GM23248 (cell line): ENCODE results near the gene TSPAN14. TPM values are rescaled to one million over a fixed set of nuclear protein-coding genes. Genes with fewer than 3 reads are reported as not detected.

Source experiments
- DNase-seq: peaks from one replicate; pipeline ENCODE4 v3.0.0-alpha.2; 2015
- H2AFZ ChIP-seq: fragments of 200-600 bp; sonication (generic); 2 replicates; pipeline ENCODE4 v1.6.1; 2016; ENCODE audit warnings: antibody characterized with exemption
- H3F3A ChIP-seq: fragments of 200-600 bp; sonication (generic); 2 replicates; pipeline ENCODE4 v1.6.1; 2016; ENCODE audit warnings: mild to moderate bottlenecking, antibody characterized with exemption, mixed run types; ENCODE audit not compliant: insufficient read depth
- H3K27ac ChIP-seq: fragments of 200-600 bp; sonication (generic); 2 replicates; pipeline ENCODE4 v1.5.1; 2016; ENCODE audit warnings: mild to moderate bottlenecking
- H3K27me3 ChIP-seq: fragments of 200-600 bp; sonication (generic); replicated peaks from 2 replicates; pipeline ENCODE4 v1.6.1; 2016; ENCODE audit warnings: mild to moderate bottlenecking; ENCODE audit not compliant: insufficient read depth
- H3K36me3 ChIP-seq: fragments of 200-600 bp; sonication (generic); 2 replicates; pipeline ENCODE4 v1.6.1; 2016; ENCODE audit warnings: low read depth, mild to moderate bottlenecking
- H3K4me1 ChIP-seq: fragments of 200-600 bp; sonication (generic); 2 replicates; pipeline ENCODE4 v1.6.1; 2016; ENCODE audit warnings: mild to moderate bottlenecking; ENCODE audit not compliant: insufficient read depth
- H3K4me2 ChIP-seq: fragments of 200-600 bp; sonication (generic); one replicate; pipeline ENCODE4 v1.6.1; 2016; ENCODE audit warnings: mild to moderate bottlenecking; ENCODE audit not compliant: unreplicated experiment
- H3K4me3 ChIP-seq: fragments of 200-600 bp; sonication (generic); 2 replicates; pipeline ENCODE4 v1.5.1; 2016; ENCODE audit warnings: mild to moderate bottlenecking
- H3K79me2 ChIP-seq: fragments of 200-600 bp; sonication (generic); 2 replicates; pipeline ENCODE4 v1.6.1; 2016; ENCODE audit warnings: mild to moderate bottlenecking; ENCODE audit not compliant: insufficient read depth
- H3K9ac ChIP-seq: fragments of 200-600 bp; sonication (generic); 2 replicates; pipeline ENCODE4 v1.6.1; 2016; ENCODE audit warnings: mild to moderate bottlenecking
- H3K9me2 ChIP-seq: fragments of 200-600 bp; sonication (generic); 2 replicates; pipeline ENCODE4 v1.6.1; 2016; ENCODE audit warnings: mixed run types, mild to moderate bottlenecking, moderate library complexity; ENCODE audit not compliant: insufficient read depth
- H3K9me3 ChIP-seq: fragments of 200-600 bp; sonication (generic); one replicate; pipeline ENCODE4 v1.6.1; 2017; ENCODE audit warnings: low read depth
- H4K20me1 ChIP-seq: fragments of 200-600 bp; sonication (generic); 2 replicates; pipeline ENCODE4 v1.6.0; 2016; ENCODE audit not compliant: insufficient read depth
- EZH2 ChIP-seq: fragments of 200-600 bp; sonication (generic); IDR thresholded peaks from 2 replicates; pipeline ENCODE4 v1.6.1; 2018; ENCODE audit warnings: antibody characterized with exemption, mild to moderate bottlenecking; ENCODE audit not compliant: insufficient read depth, poor library complexity, severe bottlenecking
- EZH2phosphoT487 ChIP-seq: fragments of 200-600 bp; sonication (generic); IDR thresholded peaks from 2 replicates; pipeline ENCODE4 v1.6.1; 2018; ENCODE audit warnings: antibody characterized with exemption, moderate library complexity, mild to moderate bottlenecking, low read depth; ENCODE audit not compliant: insufficient read depth
- WGBS, 2 experiments: methylation state at CpG; one replicate each; pipeline ENCODE4 v1.1.6; 2015 to 2017; ENCODE audit warnings: low lambda C conversion rate in 2 of 2, low coverage in 1 of 2; ENCODE audit errors: missing lambda C conversion rate in 2 of 2; 5-methylcytosine and 5-hydroxymethylcytosine counted together
- in situ Hi-C: fragments of 300-500 bp; cut with MboI; formaldehyde crosslinking; loops from 2 replicates; pipeline ENCODE4 v1.15.0; 2020
- polyA plus RNA-seq: library from polyadenylated mRNA; unstranded; fragments of >200 nt; fragmentation: Nextera tagmentation; extraction: Ambion mirVana; gene quantifications from 2 replicates; pipeline ENCODE4 v1.2.1, GENCODE V29; 2016
- total RNA-seq: library from RNA; depleted of rRNA; stranded (reverse); fragments of >200 nt; shearing (Covaris generic); gene quantifications from 2 replicates; pipeline ENCODE4 v1.2.3, GENCODE V29; 2014

TSPAN14 gene
- total and polyA plus RNA-seq, 2 experiments from 2014 or later, result 14.1 to 23.7 TPM

DNA sequence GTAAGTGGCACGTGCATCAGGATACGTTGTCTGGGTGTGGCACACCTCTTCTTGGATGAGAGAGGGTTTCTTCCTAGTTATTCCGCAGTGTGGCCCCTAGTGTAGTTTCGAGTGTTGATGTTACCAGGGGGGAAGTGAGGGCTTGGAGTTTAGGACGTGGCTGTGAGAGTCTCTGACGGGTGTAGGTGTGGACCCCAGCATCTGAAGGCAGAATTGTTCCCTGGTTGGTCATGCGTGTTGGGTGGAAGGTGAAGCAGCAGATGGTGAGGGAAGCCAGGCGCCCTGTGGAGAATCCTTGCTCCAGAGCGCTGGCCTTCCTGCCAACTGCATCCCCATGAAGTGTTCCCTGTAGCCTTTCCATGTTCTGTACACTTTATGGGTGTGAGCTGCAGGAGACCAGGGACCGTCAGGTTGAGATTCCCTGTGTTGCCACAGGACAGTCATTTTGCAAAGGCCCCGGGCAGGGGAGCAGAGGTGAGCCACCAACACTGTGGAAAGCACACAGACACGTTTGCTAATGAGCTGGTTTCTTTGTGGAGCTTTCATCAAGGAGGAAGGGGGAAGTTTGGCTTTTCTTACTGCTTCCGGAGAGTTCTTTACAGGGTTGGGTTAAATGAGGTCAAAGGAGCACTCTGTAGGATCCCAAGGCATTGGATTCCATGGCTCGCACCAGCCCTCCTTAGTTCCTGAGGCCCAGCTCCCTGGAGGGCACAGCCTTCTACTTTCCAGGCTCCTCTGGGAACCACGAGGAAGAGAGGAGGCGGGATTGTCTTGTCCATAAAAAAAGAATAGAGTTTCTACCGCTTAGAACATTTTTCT lies 32.0 kb downstream of the TSPAN14 start:
- no peak for TF ChIP-seq EZH2phosphoT487
- TF ChIP-seq EZH2, result no peak
- Histone ChIP-seq H3K9me2 (no peaks in the 10 kb centered on the region), H3F3A (no peaks in the 10 kb centered on the region), H3K4me3 (no peak overlapping the region), H3K27me3 (no peaks in the 10 kb centered on the region), H4K20me1 (no peaks in the 10 kb centered on the region), H2AFZ (no peak overlapping the region), H3K4me2 (no peak overlapping the region), H3K9ac (no peak overlapping the region), H3K4me1 (peaks cover 11% of the 10 kb centered on the region), H3K9me3 (no peaks in the 10 kb centered on the region), H3K27ac (no peak overlapping the region), H3K36me3 (no peaks in the 10 kb centered on the region), H3K79me2 (peaks cover 92% of the 10 kb centered on the region)
- 85 to 87% methylated on average over 17 of the region's 17 CpGs for WGBS, 2 experiments
- in situ Hi-C loops, result no loop called here
- no peak for DNase-seq

DNA sequence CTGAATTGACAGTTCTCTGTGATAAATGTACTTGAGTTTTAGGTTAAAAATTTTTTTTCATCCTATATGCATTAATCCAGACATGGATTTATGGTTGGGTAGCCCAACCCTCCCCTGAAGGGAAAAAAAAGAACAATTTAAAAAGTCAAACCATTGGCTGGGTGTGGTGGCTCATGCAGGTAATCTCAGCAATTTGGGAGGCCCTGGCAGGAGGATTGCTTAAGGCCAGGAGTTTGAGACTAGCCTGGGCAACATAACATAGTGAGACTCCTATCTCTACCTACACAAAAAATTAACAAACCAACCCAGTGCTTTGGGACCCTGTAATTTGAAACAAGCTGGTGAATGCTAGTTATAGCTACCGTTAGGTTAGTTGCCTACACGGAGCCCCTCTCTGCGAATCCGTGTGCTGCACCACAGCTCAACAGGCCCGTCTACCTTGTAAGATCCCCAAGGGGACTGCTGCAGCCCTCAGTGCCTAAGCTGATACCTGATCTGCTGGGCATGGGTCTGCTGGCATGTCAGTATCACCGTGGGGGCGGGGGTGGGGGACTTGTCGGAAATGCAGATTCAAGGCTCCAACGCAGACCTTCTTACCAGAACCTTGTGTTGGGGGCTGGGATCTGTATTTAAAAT lies 32.8 kb downstream of the TSPAN14 start:
- Histone ChIP-seq H3K27me3 (no peaks in the 10 kb centered on the region), H3K4me1 (peaks cover 11% of the 10 kb centered on the region), H3F3A (no peaks in the 10 kb centered on the region), H3K9me2 (no peaks in the 10 kb centered on the region), H3K36me3 (no peaks in the 10 kb centered on the region), H3K4me3 (no peak overlapping the region), H3K27ac (no peak overlapping the region), H3K9me3 (no peaks in the 10 kb centered on the region), H3K79me2 (peaks cover 88% of the 10 kb centered on the region), H4K20me1 (no peaks in the 10 kb centered on the region), H3K4me2 (no peak overlapping the region), H2AFZ (no peak overlapping the region), H3K9ac (no peak overlapping the region)
- in situ Hi-C loops, result no loop called here
- 87 to 91% methylated on average over 8 to 9 of the region's 9 CpGs for WGBS, 2 experiments
- TF ChIP-seq EZH2, result no peak
- no peak for TF ChIP-seq EZH2phosphoT487
- DNase-seq, result no peak

DNA sequence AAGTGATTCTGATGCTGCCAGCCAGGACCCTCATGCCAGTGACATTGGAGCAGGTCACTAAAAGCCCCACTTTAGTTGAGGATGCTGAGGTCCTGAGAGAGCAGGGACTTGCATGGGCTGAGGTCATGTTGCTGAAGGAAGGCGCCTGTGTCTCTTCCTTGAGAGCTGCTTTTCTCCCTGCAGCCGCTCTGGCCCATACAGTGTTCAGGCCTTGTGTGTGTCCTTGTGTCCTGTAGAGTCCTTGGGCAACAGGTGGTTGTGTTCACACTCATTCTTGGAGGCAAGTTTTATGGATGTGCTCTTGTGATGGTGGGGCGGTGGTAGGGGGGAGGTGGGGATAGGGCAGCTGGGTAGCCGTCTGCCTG lies 33.3 kb downstream of the TSPAN14 start:
- Histone ChIP-seq H3K79me2 (peaks cover 88% of the 10 kb centered on the region), H3K4me1 (peaks cover 11% of the 10 kb centered on the region), H4K20me1 (no peaks in the 10 kb centered on the region), H2AFZ (no peak overlapping the region), H3K9me2 (no peaks in the 10 kb centered on the region), H3K4me3 (no peak overlapping the region), H3K9me3 (no peaks in the 10 kb centered on the region), H3K4me2 (no peak overlapping the region), H3K9ac (no peak overlapping the region), H3K36me3 (no peaks in the 10 kb centered on the region), H3K27ac (no peak overlapping the region), H3K27me3 (no peaks in the 10 kb centered on the region), H3F3A (no peaks in the 10 kb centered on the region)
- no peak for DNase-seq
- in situ Hi-C loops, result no loop called here
- 95 to 96% methylated on average over 4 of the region's 4 CpGs for WGBS, 2 experiments
- TF ChIP-seq EZH2 (no peak), EZH2phosphoT487 (no peak)

DNA sequence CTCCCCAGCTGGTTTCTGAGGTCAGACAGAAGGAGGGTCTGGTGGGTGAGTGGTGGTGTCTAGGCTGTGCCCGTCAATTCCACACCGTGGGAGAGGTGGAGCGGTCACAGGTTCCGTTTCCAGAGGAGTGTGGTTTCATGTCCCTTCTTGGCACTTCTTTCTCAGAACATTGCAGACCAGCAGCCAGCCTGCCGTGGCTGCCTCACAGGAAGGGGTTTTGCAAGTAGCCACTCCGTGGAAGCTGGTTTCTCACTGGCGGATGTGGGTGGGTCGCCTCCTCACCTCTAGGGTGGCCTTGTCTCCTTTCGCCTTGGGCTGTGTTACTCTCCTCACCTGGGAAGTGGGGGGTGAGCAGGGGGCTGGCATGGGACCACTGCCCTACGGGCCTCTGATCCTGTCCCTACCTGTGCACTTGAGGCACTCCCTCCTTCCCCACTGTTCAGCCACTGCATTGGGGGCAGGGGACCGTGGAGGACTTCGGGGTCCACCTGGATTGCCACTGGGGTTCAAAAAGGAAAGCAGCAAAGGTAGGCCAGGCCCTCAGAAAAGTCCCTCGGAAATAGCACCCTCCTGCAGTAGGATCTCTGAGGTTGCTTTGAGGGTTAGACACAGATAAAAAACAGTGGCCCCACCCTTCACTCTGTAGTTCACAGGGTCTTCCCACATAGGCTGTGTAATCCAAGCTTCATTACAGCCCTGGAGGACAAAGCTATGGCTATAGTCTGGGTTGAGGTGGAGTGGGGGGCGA lies 33.9 kb downstream of the TSPAN14 start:
- Histone ChIP-seq H3K79me2 (peaks cover 87% of the 10 kb centered on the region), H3K9me3 (no peaks in the 10 kb centered on the region), H3K27ac (no peak overlapping the region), H3K36me3 (no peaks in the 10 kb centered on the region), H3F3A (peaks cover 3% of the 10 kb centered on the region; the same call in 1 of the 2 replicates), H3K4me1 (peaks cover 11% of the 10 kb centered on the region), H2AFZ (no peak overlapping the region), H3K9ac (no peak overlapping the region), H4K20me1 (no peaks in the 10 kb centered on the region), H3K9me2 (no peaks in the 10 kb centered on the region), H3K4me2 (no peak overlapping the region), H3K4me3 (no peak overlapping the region), H3K27me3 (no peaks in the 10 kb centered on the region)
- in situ Hi-C loops, result no loop called here
- DNase-seq, result no peak
- TF ChIP-seq EZH2, result no peak
- TF ChIP-seq EZH2phosphoT487, result no peak
- 97 to 98% methylated on average over 14 of the region's 14 CpGs for WGBS, 2 experiments
